GM12878 (cell line): ENCODE measurements around the gene GRIP2. TPM values are rescaled to one million over a fixed set of nuclear protein-coding genes. Genes with fewer than 3 reads are reported as not detected.

Experiments used
- ATAC-seq: fragments of 200-7000 bp; cut with Tn5 transposase; 3 replicates; pipeline ENCODE4 v1.9.1; 2020; ENCODE audit warnings: mild to moderate bottlenecking, moderate library complexity
- BruUV-seq: library from RNA; stranded (reverse); fragments of 400-500 nt; replicated peaks from 2 replicates; lab custom pipeline; 2021; lab: Mats Ljungman, UMichigan
- CTCF ChIA-PET: fragments of 300-600 bp; sonication (Branson Sonifier 250); formaldehyde crosslinking; extraction: SDS; loops from one replicate; lab custom pipeline; 2021; ENCODE audit warnings: inconsistent platforms; lab: Yijun Ruan, JAX
- POLR2A ChIA-PET: fragments of 350-600 bp; formaldehyde crosslinking; extraction: SDS; loops from one replicate; lab custom pipeline; 2021; ENCODE audit warnings: inconsistent platforms; lab: Charles Lee
- RAD21 ChIA-PET: fragments of 300-600 bp; sonication (Branson Sonifier 250); formaldehyde crosslinking; loops from one replicate; lab custom pipeline; 2023; ENCODE audit warnings: antibody characterized with exemption; ENCODE audit not compliant: unreplicated experiment; lab: Charles Lee
- SMC1A ChIA-PET: fragments of 300-600 bp; sonication (Branson Sonifier 250); formaldehyde crosslinking; loops from one replicate; lab custom pipeline; 2023; ENCODE audit not compliant: unreplicated experiment, uncharacterized antibody; lab: Charles Lee
- DNase-seq: peaks from one replicate; pipeline ENCODE4 v3.0.0-alpha.2; 2011; ENCODE audit warnings: low read depth, low spot score
- FAIRE-seq: peaks from 3 replicates; lab custom pipeline; 2011; peaks lifted over from hg19 to GRCh38; lab: Jason Lieb, UNC
- H2AFZ ChIP-seq: 2 replicates; pipeline ENCODE4 v1.6.0; 2011; ENCODE audit warnings: low read depth, low read length, control low read depth; ENCODE audit not compliant: control insufficient read depth
- H3K27ac ChIP-seq: 2 replicates; pipeline ENCODE4 v1.5.1; 2011; ENCODE audit warnings: control low read depth; ENCODE audit not compliant: control insufficient read depth, insufficient read depth
- H3K27me3 ChIP-seq, 2 experiments: replicated peaks in 1 of 2; 2 replicates each; pipeline versions ENCODE4 v1.6.0 to v1.6.1; 2011; ENCODE audit warnings: low read length in 1 of 2; ENCODE audit not compliant: control insufficient read depth in 2 of 2, insufficient read depth in 2 of 2
- H3K36me3 ChIP-seq, 2 experiments: 2 replicates each; pipeline ENCODE4 v1.5.1; 2011; ENCODE audit warnings: low read length in 1 of 2; ENCODE audit not compliant: control insufficient read depth in 2 of 2, insufficient read depth in 2 of 2
- H3K4me1 ChIP-seq: 2 replicates; pipeline ENCODE4 v1.6.1; 2011; ENCODE audit warnings: mild to moderate bottlenecking, low read length, moderate library complexity, mixed read lengths; ENCODE audit not compliant: control insufficient read depth, insufficient read depth
- H3K4me2 ChIP-seq: 2 replicates; pipeline ENCODE4 v1.6.0; 2011; ENCODE audit warnings: control low read depth; ENCODE audit not compliant: control insufficient read depth, insufficient read depth
- H3K4me3 ChIP-seq: fragments of 200-600 bp; sonication (generic); 2 replicates; pipeline ENCODE4 v1.5.1; 2016
- H3K79me2 ChIP-seq: 2 replicates; pipeline ENCODE4 v1.6.0; 2011; ENCODE audit warnings: low read length; ENCODE audit not compliant: control insufficient read depth, insufficient read depth
- H3K9ac ChIP-seq: 2 replicates; pipeline ENCODE4 v1.8.0; 2011; ENCODE audit warnings: low read length, control low read depth, mixed read lengths; ENCODE audit not compliant: control insufficient read depth, insufficient read depth
- H3K9me3 ChIP-seq: replicated peaks from 3 replicates; pipeline ENCODE4 v1.5.1; 2011; ENCODE audit warnings: mild to moderate bottlenecking, low read length; ENCODE audit not compliant: control insufficient read depth, insufficient read depth
- H4K20me1 ChIP-seq: 2 replicates; pipeline ENCODE4 v1.6.0; 2011; ENCODE audit not compliant: control insufficient read depth, insufficient read depth
- ATF7 ChIP-seq: fragments of 450-650 bp; IDR thresholded peaks from 2 replicates; pipeline ENCODE4 v1.6.1; 2016; ENCODE audit warnings: low read depth, mild to moderate bottlenecking
- BCL11A ChIP-seq: IDR thresholded peaks from 2 replicates; pipeline ENCODE4 v1.6.1; 2011; ENCODE audit warnings: low read depth, low read length
- ESRRA ChIP-seq: IDR thresholded peaks from 2 replicates; pipeline ENCODE4 v1.6.1; 2012; ENCODE audit warnings: mild to moderate bottlenecking, low read length, improper control_type of control experiment
- EZH2 ChIP-seq: IDR thresholded peaks from 2 replicates; pipeline ENCODE4 v1.6.1; 2012; ENCODE audit warnings: low read depth, mild to moderate bottlenecking, control low read depth, inconsistent platforms, low read length, borderline replicate concordance; ENCODE audit not compliant: control insufficient read depth
- MEF2B ChIP-seq: fragments of 450-650 bp; IDR thresholded peaks from 2 replicates; pipeline ENCODE4 v1.6.1; 2018; ENCODE audit warnings: mild to moderate bottlenecking, moderate library complexity; ENCODE audit not compliant: partially characterized antibody, poor library complexity, severe bottlenecking
- PAX5 ChIP-seq: IDR thresholded peaks from 2 replicates; pipeline ENCODE4 v1.6.1; 2011; ENCODE audit warnings: low read depth, low read length, borderline replicate concordance
- SMAD1 ChIP-seq: fragments of 450-650 bp; IDR thresholded peaks from 2 replicates; pipeline ENCODE4 v1.6.1; 2018; ENCODE audit warnings: mild to moderate bottlenecking, low read depth; ENCODE audit not compliant: partially characterized antibody
- SMAD5 ChIP-seq: IDR thresholded peaks from 2 replicates; pipeline ENCODE4 v1.6.1; 2016; ENCODE audit warnings: antibody characterized with exemption, low read depth
- TARDBP ChIP-seq: IDR thresholded peaks from 2 replicates; pipeline ENCODE4 v1.6.1; 2016; ENCODE audit warnings: borderline replicate concordance
- ZNF384 ChIP-seq: IDR thresholded peaks from 2 replicates; pipeline ENCODE4 v1.6.1; 2012; ENCODE audit warnings: low read depth, mild to moderate bottlenecking, low read length, improper control_type of control experiment, borderline replicate concordance
- WGBS: methylation state at CpG from one replicate; pipeline ENCODE4 v1.1.6; 2016; ENCODE audit warnings: low lambda C conversion rate; ENCODE audit not compliant: insufficient replicate concordance, insufficient coverage; ENCODE audit errors: missing lambda C conversion rate; 5-methylcytosine and 5-hydroxymethylcytosine counted together
- in situ Hi-C: fragments of 300-500 bp; cut with MboI; formaldehyde crosslinking; loops from 9 replicates; pipeline ENCODE4 v1.14.3; 2018; ENCODE audit warnings: mixed read lengths
- intact Hi-C: fragments of 100-400 bp; cut with micrococcal nuclease; formaldehyde crosslinking; loops from one replicate; pipeline ENCODE4 v1.14.2; 2022; ENCODE audit not compliant: unreplicated experiment
- polyA plus RNA-seq, 11 experiments: library from polyadenylated mRNA; depleted of rRNA in 4 of 11; unstranded in 6 of 11; stranded (reverse) in 5 of 11; fragments of >200 nt; fragmentation: Nextera tagmentation in 4 of 11; fragmentation: Illumina TruSeq in 1 of 11; extraction: Ambion mirVana in 4 of 11; extraction: Trizol in 1 of 11; gene quantifications; 1 replicate in 1 of 11; 2 replicates in 10 of 11; pipeline versions ENCODE4 v1.2.1 to v1.2.3, GENCODE V29; 2011 to 2016; ENCODE audit warnings: inconsistent platforms in 2 of 11, missing spikeins in 2 of 11, low read depth in 1 of 11
- total RNA-seq, 4 experiments: library from RNA; depleted of rRNA in 3 of 4; stranded (reverse); fragments of >200 nt in 3 of 4; fragmentation: Illumina TruSeq in 1 of 4; extraction: Trizol in 1 of 4; gene quantifications; 2 replicates each; pipeline versions ENCODE4 v1.2.1 to v1.2.3, GENCODE V29; 2013 to 2021
- TF ChIP-seq, protein P1 (sequence below): fragments of 450-650 bp; IDR thresholded peaks from 2 replicates; pipeline ENCODE4 v1.6.1; 2017; ENCODE audit warnings: low read depth, mild to moderate bottlenecking, moderate library complexity

Gene GRIP2
- total and polyA plus RNA-seq, 10 of the 15 experiments (the other 5 are each of a cell fraction or from before 2014, with no cell fraction given) = not detected

DNA sequence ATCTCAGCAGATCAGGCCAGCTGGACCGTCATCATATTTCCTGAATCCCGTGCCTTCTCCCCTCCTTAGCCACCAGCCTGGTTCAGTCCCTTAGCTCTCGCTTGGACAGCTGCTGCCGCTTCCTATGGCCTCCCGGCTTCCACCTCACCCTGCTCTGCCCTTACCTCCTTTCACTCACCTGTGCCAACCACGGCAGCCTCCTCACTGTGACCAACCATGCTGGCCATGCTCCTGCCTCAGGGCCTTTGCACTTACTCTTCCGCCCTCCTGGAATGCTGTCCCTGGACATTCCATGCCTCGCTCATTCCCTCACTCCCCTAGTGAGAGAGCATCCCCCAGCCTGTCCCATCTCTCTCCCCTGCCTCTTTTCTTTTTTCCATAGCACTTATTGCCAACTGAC, 19.2 kb downstream of the GRIP2 start:
- no peak for FAIRE-seq
- TF ChIP-seq ZNF384 (no peak), SMAD5 (no peak), ESRRA (no peak), BCL11A (no peak), TARDBP (no peak), SMAD1 (no peak), EZH2 (no peak), ATF7 (no peak), MEF2B (no peak), PAX5 (no peak)
- TF ChIP-seq, protein P1, sequence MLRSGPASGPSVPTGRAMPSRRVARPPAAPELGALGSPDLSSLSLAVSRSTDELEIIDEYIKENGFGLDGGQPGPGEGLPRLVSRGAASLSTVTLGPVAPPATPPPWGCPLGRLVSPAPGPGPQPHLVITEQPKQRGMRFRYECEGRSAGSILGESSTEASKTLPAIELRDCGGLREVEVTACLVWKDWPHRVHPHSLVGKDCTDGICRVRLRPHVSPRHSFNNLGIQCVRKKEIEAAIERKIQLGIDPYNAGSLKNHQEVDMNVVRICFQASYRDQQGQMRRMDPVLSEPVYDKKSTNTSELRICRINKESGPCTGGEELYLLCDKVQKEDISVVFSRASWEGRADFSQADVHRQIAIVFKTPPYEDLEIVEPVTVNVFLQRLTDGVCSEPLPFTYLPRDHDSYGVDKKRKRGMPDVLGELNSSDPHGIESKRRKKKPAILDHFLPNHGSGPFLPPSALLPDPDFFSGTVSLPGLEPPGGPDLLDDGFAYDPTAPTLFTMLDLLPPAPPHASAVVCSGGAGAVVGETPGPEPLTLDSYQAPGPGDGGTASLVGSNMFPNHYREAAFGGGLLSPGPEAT = no peak
- no peak overlapping the region for H2AFZ ChIP-seq
- H3K9me3 ChIP-seq = no peaks in the 10 kb centered on the region
- H3K4me3 ChIP-seq = no peak overlapping the region
- no peak overlapping the region for H3K9ac ChIP-seq
- ChIA-PET CTCF (no interaction called here), RAD21 (no interaction called here), SMC1A (interaction anchor here (0.6 kb wide), 1 partner anchor 260 kb away, joined by 3 read pairs; no protein-coding TSS in a partner anchor), POLR2A (no interaction called here)
- no peaks in the 10 kb centered on the region for H4K20me1 ChIP-seq
- no peak for DNase-seq
- 23% methylated on average over 8 of the region's 8 CpGs for WGBS
- H3K4me1 ChIP-seq = no peaks in the 10 kb centered on the region
- H3K79me2 ChIP-seq = no peaks in the 10 kb centered on the region
- peaks cover 0 to 2% of the 10 kb centered on the region in 2 experiments; a peak in 2 of 4 replicates for H3K27me3 ChIP-seq
- intact Hi-C loops (no loop called here), in situ Hi-C loops (no loop called here)
- no peak overlapping the region for H3K4me2 ChIP-seq
- no TSS peak for BruUV-seq
- no peak for ATAC-seq
- no peaks in the 10 kb centered on the region for H3K36me3 ChIP-seq
- no peak overlapping the region for H3K27ac ChIP-seq
